WTC11 (cell line): ENCODE results near the gene GIMD1. TPM values are rescaled to one million over a fixed set of nuclear protein-coding genes. Genes with fewer than 3 reads are reported as not detected.

Experiments used
- ATAC-seq: fragments of 200-7000 bp; cut with Tn5 transposase; 2 replicates; pipeline ENCODE4 v1.10.0; 2021; ENCODE audit warnings: mild to moderate bottlenecking, moderate library complexity
- CTCF ChIA-PET: fragments of 300-600 bp; sonication (Branson Sonifier 250); formaldehyde crosslinking; loops from one replicate; lab custom pipeline; 2021; ENCODE audit warnings: antibody characterized with exemption; lab: Charles Lee
- POLR2A ChIA-PET: fragments of 350-600 bp; sonication (Branson Sonifier 250); formaldehyde crosslinking; loops from one replicate; lab custom pipeline; 2021; ENCODE audit warnings: antibody characterized with exemption; lab: Charles Lee
- DNase-seq: peaks from one replicate; pipeline ENCODE4 v3.0.0; 2021; ENCODE audit warnings: low spot score
- H3K27ac Mint-ChIP-seq: 2 replicates; pipeline ENCODE4 v1.8.0; 2021; ENCODE audit warnings: mixed read lengths
- H3K27me3 Mint-ChIP-seq: 2 replicates; pipeline ENCODE4 v1.8.0; 2021; ENCODE audit warnings: low read depth, mild to moderate bottlenecking, moderate library complexity, mixed read lengths
- H3K36me3 Mint-ChIP-seq: 2 replicates; pipeline ENCODE4 v1.8.0; 2021; ENCODE audit warnings: mixed read lengths
- H3K4me1 Mint-ChIP-seq: 2 replicates; pipeline ENCODE4 v1.8.0; 2022; ENCODE audit warnings: mixed read lengths
- H3K4me3 Mint-ChIP-seq: 2 replicates; pipeline ENCODE4 v1.8.0; 2021; ENCODE audit warnings: mild to moderate bottlenecking, moderate library complexity, mixed read lengths
- H3K9me3 Mint-ChIP-seq: 2 replicates; pipeline ENCODE4 v1.8.0; 2021; ENCODE audit warnings: mixed read lengths
- CBFB ChIP-seq: sonication (generic); formaldehyde crosslinking; IDR thresholded peaks from 2 replicates; pipeline ENCODE4 v1.8.1; 2022; ENCODE audit warnings: mild to moderate bottlenecking, low read depth, missing genetic modification reagents
- CREB1 ChIP-seq: sonication (generic); formaldehyde crosslinking; IDR thresholded peaks from 2 replicates; pipeline ENCODE4 v1.8.0; 2023; ENCODE audit warnings: mild to moderate bottlenecking, missing genetic modification reagents
- FOXJ3 ChIP-seq: sonication (generic); formaldehyde crosslinking; IDR thresholded peaks from 2 replicates; pipeline ENCODE4 v1.9.0; 2021; ENCODE audit warnings: missing genetic modification reagents, mild to moderate bottlenecking, borderline replicate concordance
- FOXK1 ChIP-seq: sonication (generic); formaldehyde crosslinking; IDR thresholded peaks from 2 replicates; pipeline ENCODE4 v1.8.0; 2022; ENCODE audit warnings: mild to moderate bottlenecking, moderate library complexity, missing genetic modification reagents
- FOXP1 ChIP-seq: sonication (generic); formaldehyde crosslinking; IDR thresholded peaks from 2 replicates; pipeline ENCODE4 v1.8.0; 2022; ENCODE audit warnings: missing genetic modification reagents, mild to moderate bottlenecking, moderate library complexity, borderline replicate concordance
- GABPB1 ChIP-seq: sonication (generic); formaldehyde crosslinking; IDR thresholded peaks from 2 replicates; pipeline ENCODE4 v1.8.1; 2023; ENCODE audit warnings: mild to moderate bottlenecking, missing genetic modification reagents
- GTF2I ChIP-seq: fragments of 250-450 bp; sonication (Bioruptor Pico); conservative IDR thresholded peaks from 2 replicates; pipeline ENCODE4 v1.4.0; 2021; ENCODE audit warnings: mild to moderate bottlenecking
- HMGA2 ChIP-seq: fragments of 250-450 bp; sonication (Bioruptor Pico); IDR thresholded peaks from 2 replicates; pipeline ENCODE4 v1.4.0; 2021; ENCODE audit warnings: mild to moderate bottlenecking, moderate library complexity
- IRF2 ChIP-seq: sonication (generic); formaldehyde crosslinking; IDR thresholded peaks from 2 replicates; pipeline ENCODE4 v1.8.0; 2022; ENCODE audit warnings: low read depth, missing genetic modification reagents, borderline replicate concordance
- OVOL2 ChIP-seq: fragments of 250-450 bp; sonication (Bioruptor Pico); IDR thresholded peaks from 2 replicates; pipeline ENCODE4 v1.9.0; 2021; ENCODE audit warnings: mild to moderate bottlenecking, borderline replicate concordance
- RELA ChIP-seq: sonication (generic); formaldehyde crosslinking; IDR thresholded peaks from 2 replicates; pipeline ENCODE4 v1.8.1; 2022; ENCODE audit warnings: missing genetic modification reagents, mild to moderate bottlenecking, borderline replicate concordance
- SMAD4 ChIP-seq: sonication (generic); formaldehyde crosslinking; IDR thresholded peaks from 2 replicates; pipeline ENCODE4 v1.8.0; 2022; ENCODE audit warnings: mild to moderate bottlenecking, missing genetic modification reagents
- SP1 ChIP-seq: sonication (generic); formaldehyde crosslinking; conservative IDR thresholded peaks from 2 replicates; pipeline ENCODE4 v1.8.1; 2022; ENCODE audit warnings: missing genetic modification reagents
- TEAD4 ChIP-seq: sonication (generic); formaldehyde crosslinking; IDR thresholded peaks from 2 replicates; pipeline ENCODE4 v1.8.0; 2022; ENCODE audit warnings: mild to moderate bottlenecking, missing genetic modification reagents
- ZBTB21 ChIP-seq: sonication (generic); formaldehyde crosslinking; IDR thresholded peaks from 2 replicates; pipeline ENCODE4 v1.8.1; 2023; ENCODE audit warnings: mild to moderate bottlenecking, missing genetic modification reagents, borderline replicate concordance
- ZNF138 ChIP-seq: sonication (generic); formaldehyde crosslinking; conservative IDR thresholded peaks from 2 replicates; pipeline ENCODE4 v1.8.1; 2022; ENCODE audit warnings: mild to moderate bottlenecking, moderate library complexity, missing genetic modification reagents
- ZNF263 ChIP-seq: sonication (generic); formaldehyde crosslinking; IDR thresholded peaks from 2 replicates; pipeline ENCODE4 v1.8.1; 2022; ENCODE audit warnings: low read depth, mild to moderate bottlenecking, moderate library complexity, missing genetic modification reagents
- ZNF396 ChIP-seq: fragments of 250-450 bp; sonication (Bioruptor Pico); IDR thresholded peaks from 2 replicates; pipeline ENCODE4 v1.8.0; 2021; ENCODE audit warnings: mild to moderate bottlenecking, moderate library complexity, borderline replicate concordance
- total RNA-seq: library from RNA; stranded (reverse); gene quantifications from 3 replicates; pipeline ENCODE4 v1.2.3, GENCODE V29; 2021
- TF ChIP-seq, protein P1 (sequence below): fragments of 250-450 bp; sonication (Bioruptor Pico); IDR thresholded peaks from 2 replicates; pipeline ENCODE4 v1.8.0; 2021; ENCODE audit warnings: mild to moderate bottlenecking
- TF ChIP-seq, protein P2 (sequence below): sonication (generic); formaldehyde crosslinking; IDR thresholded peaks from 2 replicates; pipeline ENCODE4 v1.8.1; 2022; ENCODE audit warnings: mild to moderate bottlenecking, missing genetic modification reagents, moderate library complexity, borderline replicate concordance
- TF ChIP-seq, protein P3 (sequence below): fragments of 250-450 bp; sonication (Bioruptor Pico); IDR thresholded peaks from 2 replicates; pipeline ENCODE4 v2.1.2; 2022; ENCODE audit warnings: mild to moderate bottlenecking, moderate library complexity
- TF ChIP-seq, protein P4 (sequence below): fragments of 250-450 bp; sonication (Bioruptor Pico); IDR thresholded peaks from 2 replicates; pipeline ENCODE4 v1.9.0; 2021; ENCODE audit warnings: mild to moderate bottlenecking
- TF ChIP-seq, protein P5 (sequence below): sonication (generic); formaldehyde crosslinking; conservative IDR thresholded peaks from 2 replicates; pipeline ENCODE4 v1.8.1; 2023; ENCODE audit warnings: mild to moderate bottlenecking, low read depth, missing genetic modification reagents, moderate library complexity
- TF ChIP-seq, protein P6 (sequence below): sonication (generic); formaldehyde crosslinking; conservative IDR thresholded peaks from 2 replicates; pipeline ENCODE4 v1.8.1; 2022; ENCODE audit warnings: mild to moderate bottlenecking, missing genetic modification reagents

The GIMD1 gene
- total RNA-seq, 1 experiment from 2014 or later = not detected

DNA sequence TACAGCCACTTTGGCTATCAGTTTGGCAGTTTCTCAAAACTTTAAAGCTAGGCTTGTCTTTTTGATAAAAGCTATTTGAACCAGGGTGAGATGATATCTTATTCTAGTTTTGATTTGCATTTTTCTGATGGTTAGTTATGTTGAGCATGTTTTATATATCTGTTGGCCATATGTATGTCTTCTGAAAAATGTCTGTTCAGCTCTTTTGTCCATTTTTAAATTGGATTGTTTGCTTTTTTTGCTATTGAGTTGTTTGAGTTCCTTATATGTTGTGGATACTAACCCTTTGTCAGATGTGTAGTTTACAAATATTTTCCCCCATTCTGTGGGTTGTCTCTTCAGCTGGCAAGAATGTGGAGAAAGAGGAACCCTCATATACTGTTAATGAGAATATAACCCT is 11.6 kb upstream of the GIMD1 start:
- no peak for DNase-seq
- POLR2A ChIA-PET = no interaction called here
- Mint-ChIP-seq H3K36me3 (no peaks in the 10 kb centered on the region), H3K27ac (no peak overlapping the region), H3K27me3 (no peaks in the 10 kb centered on the region), H3K4me3 (no peak overlapping the region), H3K9me3 (no peaks in the 10 kb centered on the region), H3K4me1 (no peaks in the 10 kb centered on the region)
- CTCF ChIA-PET = no interaction called here
- ATAC-seq = no peak
- TF ChIP-seq FOXP1 (CRISPR knock-in tag) = no peak
- TF ChIP-seq ZBTB21 = no peak
- TF ChIP-seq, protein P1, sequence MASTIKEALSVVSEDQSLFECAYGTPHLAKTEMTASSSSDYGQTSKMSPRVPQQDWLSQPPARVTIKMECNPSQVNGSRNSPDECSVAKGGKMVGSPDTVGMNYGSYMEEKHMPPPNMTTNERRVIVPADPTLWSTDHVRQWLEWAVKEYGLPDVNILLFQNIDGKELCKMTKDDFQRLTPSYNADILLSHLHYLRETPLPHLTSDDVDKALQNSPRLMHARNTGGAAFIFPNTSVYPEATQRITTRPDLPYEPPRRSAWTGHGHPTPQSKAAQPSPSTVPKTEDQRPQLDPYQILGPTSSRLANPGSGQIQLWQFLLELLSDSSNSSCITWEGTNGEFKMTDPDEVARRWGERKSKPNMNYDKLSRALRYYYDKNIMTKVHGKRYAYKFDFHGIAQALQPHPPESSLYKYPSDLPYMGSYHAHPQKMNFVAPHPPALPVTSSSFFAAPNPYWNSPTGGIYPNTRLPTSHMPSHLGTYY = no peak
- TF ChIP-seq RELA (CRISPR knock-in tag) = no peak
- TF ChIP-seq IRF2 (CRISPR knock-in tag) = no peak
- TF ChIP-seq FOXJ3 (CRISPR knock-in tag) = no peak

DNA sequence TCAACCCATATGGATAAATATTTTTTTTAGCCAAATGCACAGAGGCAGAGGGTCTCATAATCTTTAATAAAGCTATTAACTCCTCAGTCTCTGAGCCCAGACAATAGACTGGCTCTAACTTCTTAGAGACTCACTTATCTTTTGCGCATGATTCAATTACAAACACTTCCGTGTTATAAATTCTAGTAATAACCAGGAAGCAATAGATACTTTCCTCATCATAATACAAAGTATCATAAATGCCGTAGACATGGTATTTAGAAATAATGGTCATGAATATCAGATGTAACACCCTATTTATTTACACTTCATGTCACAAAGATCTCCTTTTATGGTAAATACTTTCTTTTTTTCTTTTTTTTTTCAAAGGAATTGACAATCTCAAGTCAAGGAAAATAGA is 4.4 kb upstream of the GIMD1 start:
- DNase-seq (no peak), ATAC-seq (no peak)
- H3K27ac Mint-ChIP-seq = no peak overlapping the region
- ChIA-PET POLR2A (no interaction called here), CTCF (no interaction called here)
- TF ChIP-seq GABPB1 (CRISPR knock-in tag) (no peak), OVOL2 (CRISPR knock-in tag) (no peak), TEAD4 (no peak), CREB1 (CRISPR knock-in tag) (no peak), IRF2 (CRISPR knock-in tag) (no peak), ZNF138 (no peak)
- no peak overlapping the region for H3K4me3 Mint-ChIP-seq
- H3K27me3 Mint-ChIP-seq = no peaks in the 10 kb centered on the region
- H3K4me1 Mint-ChIP-seq = peaks cover 5% of the 10 kb centered on the region
- H3K36me3 Mint-ChIP-seq = no peaks in the 10 kb centered on the region
- no peaks in the 10 kb centered on the region for H3K9me3 Mint-ChIP-seq

DNA sequence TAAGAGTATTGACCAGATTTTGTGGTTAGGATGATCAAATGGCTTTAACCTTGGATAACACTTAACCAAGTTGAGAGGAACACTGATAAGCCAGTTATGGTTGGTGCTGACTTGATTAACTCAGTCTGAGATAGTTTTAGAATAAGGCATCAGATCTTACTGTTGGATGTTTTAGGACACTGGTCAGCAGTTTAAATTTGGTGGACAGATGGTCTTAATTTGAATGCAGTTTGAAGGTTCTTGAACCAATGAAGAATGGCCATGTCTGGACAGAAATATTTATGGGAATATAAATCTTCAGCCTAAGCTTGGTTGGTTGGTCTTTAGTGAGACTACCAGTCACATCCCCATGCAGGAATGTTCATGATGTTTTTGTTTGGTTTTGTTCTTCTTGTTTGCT is 2.6 kb upstream of the GIMD1 start:
- no peak overlapping the region for H3K27ac Mint-ChIP-seq
- H3K36me3 Mint-ChIP-seq = no peaks in the 10 kb centered on the region
- CTCF ChIA-PET = interaction anchor here (2.2 to 3.1 kb wide), 4 partner anchors 105 to 438 kb away, joined by 8 to 18 read pairs (median 10); no protein-coding TSS in a partner anchor
- ATAC-seq = no peak
- no peaks in the 10 kb centered on the region for H3K9me3 Mint-ChIP-seq
- no peak for DNase-seq
- H3K27me3 Mint-ChIP-seq = no peaks in the 10 kb centered on the region
- no peak overlapping the region for H3K4me3 Mint-ChIP-seq
- peaks cover 5% of the 10 kb centered on the region for H3K4me1 Mint-ChIP-seq
- POLR2A ChIA-PET = no interaction called here
- TF ChIP-seq, protein P2, sequence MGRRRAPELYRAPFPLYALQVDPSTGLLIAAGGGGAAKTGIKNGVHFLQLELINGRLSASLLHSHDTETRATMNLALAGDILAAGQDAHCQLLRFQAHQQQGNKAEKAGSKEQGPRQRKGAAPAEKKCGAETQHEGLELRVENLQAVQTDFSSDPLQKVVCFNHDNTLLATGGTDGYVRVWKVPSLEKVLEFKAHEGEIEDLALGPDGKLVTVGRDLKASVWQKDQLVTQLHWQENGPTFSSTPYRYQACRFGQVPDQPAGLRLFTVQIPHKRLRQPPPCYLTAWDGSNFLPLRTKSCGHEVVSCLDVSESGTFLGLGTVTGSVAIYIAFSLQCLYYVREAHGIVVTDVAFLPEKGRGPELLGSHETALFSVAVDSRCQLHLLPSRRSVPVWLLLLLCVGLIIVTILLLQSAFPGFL (CRISPR knock-in tag) = no peak
- TF ChIP-seq, protein P3, sequence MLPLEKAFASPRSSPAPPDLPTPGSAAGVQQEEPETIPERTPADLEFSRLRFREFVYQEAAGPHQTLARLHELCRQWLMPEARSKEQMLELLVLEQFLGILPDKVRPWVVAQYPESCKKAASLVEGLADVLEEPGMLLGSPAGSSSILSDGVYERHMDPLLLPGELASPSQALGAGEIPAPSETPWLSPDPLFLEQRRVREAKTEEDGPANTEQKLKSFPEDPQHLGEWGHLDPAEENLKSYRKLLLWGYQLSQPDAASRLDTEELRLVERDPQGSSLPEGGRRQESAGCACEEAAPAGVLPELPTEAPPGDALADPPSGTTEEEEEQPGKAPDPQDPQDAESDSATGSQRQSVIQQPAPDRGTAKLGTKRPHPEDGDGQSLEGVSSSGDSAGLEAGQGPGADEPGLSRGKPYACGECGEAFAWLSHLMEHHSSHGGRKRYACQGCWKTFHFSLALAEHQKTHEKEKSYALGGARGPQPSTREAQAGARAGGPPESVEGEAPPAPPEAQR (CRISPR knock-in tag) = no peak
- TF ChIP-seq SMAD4 (CRISPR knock-in tag) (no peak), FOXJ3 (CRISPR knock-in tag) (no peak), ZNF396 (CRISPR knock-in tag) (no peak), FOXK1 (CRISPR knock-in tag) (no peak), CBFB (no peak), SP1 (CRISPR knock-in tag) (no peak), FOXP1 (CRISPR knock-in tag) (no peak), HMGA2 (CRISPR knock-in tag) (no peak), ZNF263 (no peak), GTF2I (CRISPR knock-in tag) (no peak)
- TF ChIP-seq, protein P4, sequence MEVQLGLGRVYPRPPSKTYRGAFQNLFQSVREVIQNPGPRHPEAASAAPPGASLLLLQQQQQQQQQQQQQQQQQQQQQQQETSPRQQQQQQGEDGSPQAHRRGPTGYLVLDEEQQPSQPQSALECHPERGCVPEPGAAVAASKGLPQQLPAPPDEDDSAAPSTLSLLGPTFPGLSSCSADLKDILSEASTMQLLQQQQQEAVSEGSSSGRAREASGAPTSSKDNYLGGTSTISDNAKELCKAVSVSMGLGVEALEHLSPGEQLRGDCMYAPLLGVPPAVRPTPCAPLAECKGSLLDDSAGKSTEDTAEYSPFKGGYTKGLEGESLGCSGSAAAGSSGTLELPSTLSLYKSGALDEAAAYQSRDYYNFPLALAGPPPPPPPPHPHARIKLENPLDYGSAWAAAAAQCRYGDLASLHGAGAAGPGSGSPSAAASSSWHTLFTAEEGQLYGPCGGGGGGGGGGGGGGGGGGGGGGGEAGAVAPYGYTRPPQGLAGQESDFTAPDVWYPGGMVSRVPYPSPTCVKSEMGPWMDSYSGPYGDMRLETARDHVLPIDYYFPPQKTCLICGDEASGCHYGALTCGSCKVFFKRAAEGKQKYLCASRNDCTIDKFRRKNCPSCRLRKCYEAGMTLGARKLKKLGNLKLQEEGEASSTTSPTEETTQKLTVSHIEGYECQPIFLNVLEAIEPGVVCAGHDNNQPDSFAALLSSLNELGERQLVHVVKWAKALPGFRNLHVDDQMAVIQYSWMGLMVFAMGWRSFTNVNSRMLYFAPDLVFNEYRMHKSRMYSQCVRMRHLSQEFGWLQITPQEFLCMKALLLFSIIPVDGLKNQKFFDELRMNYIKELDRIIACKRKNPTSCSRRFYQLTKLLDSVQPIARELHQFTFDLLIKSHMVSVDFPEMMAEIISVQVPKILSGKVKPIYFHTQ (CRISPR knock-in tag) = no peak
- TF ChIP-seq, protein P5, sequence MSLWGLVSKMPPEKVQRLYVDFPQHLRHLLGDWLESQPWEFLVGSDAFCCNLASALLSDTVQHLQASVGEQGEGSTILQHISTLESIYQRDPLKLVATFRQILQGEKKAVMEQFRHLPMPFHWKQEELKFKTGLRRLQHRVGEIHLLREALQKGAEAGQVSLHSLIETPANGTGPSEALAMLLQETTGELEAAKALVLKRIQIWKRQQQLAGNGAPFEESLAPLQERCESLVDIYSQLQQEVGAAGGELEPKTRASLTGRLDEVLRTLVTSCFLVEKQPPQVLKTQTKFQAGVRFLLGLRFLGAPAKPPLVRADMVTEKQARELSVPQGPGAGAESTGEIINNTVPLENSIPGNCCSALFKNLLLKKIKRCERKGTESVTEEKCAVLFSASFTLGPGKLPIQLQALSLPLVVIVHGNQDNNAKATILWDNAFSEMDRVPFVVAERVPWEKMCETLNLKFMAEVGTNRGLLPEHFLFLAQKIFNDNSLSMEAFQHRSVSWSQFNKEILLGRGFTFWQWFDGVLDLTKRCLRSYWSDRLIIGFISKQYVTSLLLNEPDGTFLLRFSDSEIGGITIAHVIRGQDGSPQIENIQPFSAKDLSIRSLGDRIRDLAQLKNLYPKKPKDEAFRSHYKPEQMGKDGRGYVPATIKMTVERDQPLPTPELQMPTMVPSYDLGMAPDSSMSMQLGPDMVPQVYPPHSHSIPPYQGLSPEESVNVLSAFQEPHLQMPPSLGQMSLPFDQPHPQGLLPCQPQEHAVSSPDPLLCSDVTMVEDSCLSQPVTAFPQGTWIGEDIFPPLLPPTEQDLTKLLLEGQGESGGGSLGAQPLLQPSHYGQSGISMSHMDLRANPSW (CRISPR knock-in tag) = no peak
- TF ChIP-seq, protein P6, sequence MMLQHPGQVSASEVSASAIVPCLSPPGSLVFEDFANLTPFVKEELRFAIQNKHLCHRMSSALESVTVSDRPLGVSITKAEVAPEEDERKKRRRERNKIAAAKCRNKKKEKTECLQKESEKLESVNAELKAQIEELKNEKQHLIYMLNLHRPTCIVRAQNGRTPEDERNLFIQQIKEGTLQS = no peak
